ENCODE results near the gene MDN1.

GRCh38 chr6:89807581-89807980, 12.0 kb downstream of the MDN1 start:
- TF ChIP-seq EZH2 (IDR thresholded peaks at IDR 0.05; ENCODE audit: low read length, unreplicated experiment), result no peak
- TF ChIP-seq EZH2phosphoT487 (IDR thresholded peaks at IDR 0.05; ENCODE audit: borderline replicate concordance, low read length), result no peak
- no peak for TF ChIP-seq CTCF (conservative IDR thresholded peaks at IDR 0.05; ENCODE audit: low read depth, low read length)
